ENCODE results near the gene SETD6. TPM values are rescaled to one million over a fixed set of nuclear protein-coding genes. Genes with fewer than 3 reads are reported as not detected.

SETD6 gene
- total and polyA plus RNA-seq, 2 of the 8 experiments (the other 6 are each of a cell fraction or from before 2014, with no cell fraction given) = 25.3 to 40.5 TPM

DNA sequence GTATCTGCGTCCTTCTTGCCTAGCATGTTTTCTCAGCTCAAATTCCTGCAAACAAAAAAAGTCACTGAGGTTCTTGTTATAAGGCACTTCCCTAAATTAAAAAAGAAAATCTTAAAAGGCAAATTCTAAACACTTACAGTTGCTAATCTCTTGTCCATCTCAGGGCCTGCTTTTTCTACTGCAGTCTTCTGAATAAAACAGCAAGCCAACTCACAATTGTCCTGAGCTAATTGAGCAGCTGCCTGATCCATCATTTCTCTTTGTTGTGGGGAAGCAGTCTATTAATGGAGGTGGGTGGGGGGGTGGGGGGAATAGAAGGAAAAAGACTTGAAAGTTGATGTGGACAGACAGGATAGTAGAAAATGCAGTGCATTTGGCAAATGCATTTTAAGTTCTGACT, 27.0 kb downstream of the SETD6 start (continued):
- no peak for TF ChIP-seq NRF1 (IDR thresholded peaks at IDR 0.05; ENCODE audit: low read depth, low read length)
